H1 (cell line): ENCODE results near the gene LZTFL1. TPM values are rescaled to one million over a fixed set of nuclear protein-coding genes. Genes with fewer than 3 reads are reported as not detected.

Experiments
- CTCF ChIA-PET: fragments of 300-600 bp; sonication (Branson Sonifier 250); formaldehyde crosslinking; loops from one replicate; lab custom pipeline; 2021; ENCODE audit not compliant: partially characterized antibody; lab: Charles Lee
- POLR2A ChIA-PET: fragments of 300-600 bp; sonication (Branson Sonifier 250); formaldehyde crosslinking; loops from one replicate; lab custom pipeline; 2021; ENCODE audit warnings: inconsistent platforms; ENCODE audit not compliant: partially characterized antibody; lab: Charles Lee
- DNase-seq, 2 experiments: peaks; one replicate each; pipeline versions ENCODE4 v3.0.0 to v3.0.0-alpha.2; 2010 to 2022; ENCODE audit warnings: low spot score in 2 of 2, low read depth in 1 of 2, mixed read lengths in 1 of 2
- FAIRE-seq: peaks from 2 replicates; lab custom pipeline; 2011; peaks lifted over from hg19 to GRCh38; lab: Jason Lieb, UNC
- H2AFZ ChIP-seq: 2 replicates; pipeline ENCODE4 v1.8.1; 2012; ENCODE audit warnings: low read length, inconsistent platforms
- H2AK5ac ChIP-seq: 2 replicates; pipeline ENCODE4 v1.6.1; 2013; ENCODE audit warnings: low read depth, low read length
- H2BK120ac ChIP-seq: replicated peaks from 2 replicates; pipeline ENCODE3; 2013; ENCODE audit warnings: low read depth, low read length, inconsistent platforms
- H2BK12ac ChIP-seq: 2 replicates; pipeline ENCODE4 v1.6.1; 2013; ENCODE audit warnings: low read depth, low read length
- H2BK15ac ChIP-seq: 2 replicates; pipeline ENCODE4 v1.6.1; 2013; ENCODE audit warnings: low read length
- H2BK20ac ChIP-seq: 2 replicates; pipeline ENCODE4 v1.6.1; 2013; ENCODE audit warnings: low read length
- H2BK5ac ChIP-seq: 2 replicates; pipeline ENCODE4 v1.6.1; 2013; ENCODE audit warnings: low read depth, low read length
- H3K14ac ChIP-seq: 2 replicates; pipeline ENCODE4 v1.6.1; 2013; ENCODE audit warnings: inconsistent platforms; ENCODE audit not compliant: insufficient read length
- H3K18ac ChIP-seq: 2 replicates; pipeline ENCODE4 v1.6.1; 2013; ENCODE audit warnings: low read length; ENCODE audit errors: extremely low read depth
- H3K23ac ChIP-seq: 2 replicates; pipeline ENCODE4 v1.6.1; 2013; ENCODE audit warnings: inconsistent platforms; ENCODE audit not compliant: insufficient read length
- H3K23me2 ChIP-seq: 2 replicates; pipeline ENCODE4 v1.6.1; 2013; ENCODE audit warnings: low read depth, low read length
- H3K27ac ChIP-seq: 2 replicates; pipeline ENCODE4 v1.6.1; 2011; ENCODE audit warnings: low read depth, low read length, inconsistent platforms
- H3K27me3 ChIP-seq, 4 experiments: replicated peaks in 1 of 4; 1 replicate in 1 of 4; 2 replicates in 3 of 4; pipeline versions ENCODE4 v1.6.1 to v1.8.1; 2011 to 2013; ENCODE audit warnings: low read length in 3 of 4, mild to moderate bottlenecking in 3 of 4, inconsistent platforms in 2 of 4, mixed read lengths in 2 of 4, moderate library complexity in 1 of 4; ENCODE audit not compliant: control insufficient read depth in 3 of 4, insufficient read depth in 3 of 4; ENCODE audit errors: extremely low read depth in 1 of 4
- H3K36me3 ChIP-seq, 4 experiments: 2 replicates each; pipeline versions ENCODE4 v1.6.1 to v1.8.1; 2011 to 2013; ENCODE audit warnings: mild to moderate bottlenecking in 4 of 4, low read length in 3 of 4, moderate library complexity in 2 of 4, control low read depth in 1 of 4, inconsistent platforms in 1 of 4; ENCODE audit not compliant: insufficient read depth in 4 of 4, control insufficient read depth in 2 of 4
- H3K4ac ChIP-seq: replicated peaks from 2 replicates; pipeline ENCODE3; 2013; ENCODE audit warnings: low read length, low read depth, mixed read lengths, inconsistent platforms; ENCODE audit not compliant: insufficient read length
- H3K4me1 ChIP-seq, 4 experiments: replicated peaks in 1 of 4; 1 replicate in 1 of 4; 2 replicates in 3 of 4; pipeline versions ENCODE4 v1.6.1 to v1.8.1; 2011 to 2013; ENCODE audit warnings: low read length in 3 of 4, inconsistent platforms in 2 of 4, mixed read lengths in 1 of 4; ENCODE audit not compliant: insufficient read depth in 4 of 4, control insufficient read depth in 3 of 4
- H3K4me2 ChIP-seq, 2 experiments: 2 replicates each; pipeline versions ENCODE4 v1.6.1 to v1.8.1; 2011 to 2013; ENCODE audit warnings: low read depth in 2 of 2, low read length in 2 of 2, control low read depth in 1 of 2, inconsistent platforms in 1 of 2, mild to moderate bottlenecking in 1 of 2; ENCODE audit not compliant: insufficient read depth in 1 of 2
- H3K4me3 ChIP-seq, 4 experiments: fragments of 200-600, 300-600 bp in 1 of 4; sonication (generic), shearing (Covaris generic), sonication (Bioruptor Twin) in 1 of 4; 2 replicates each; pipeline versions ENCODE4 v1.5.1 to v1.8.1; 2011 to 2016; ENCODE audit warnings: low read length in 4 of 4, low read depth in 3 of 4, control low read depth in 2 of 4, inconsistent platforms in 2 of 4, mild to moderate bottlenecking in 2 of 4, mixed read lengths in 1 of 4, moderate library complexity in 1 of 4; ENCODE audit not compliant: insufficient read depth in 2 of 4; ENCODE audit errors: extremely low read depth in 1 of 4
- H3K56ac ChIP-seq: replicated peaks from 2 replicates; pipeline ENCODE3; 2013; ENCODE audit warnings: low read depth, mild to moderate bottlenecking, mixed read lengths, low read length, inconsistent platforms; ENCODE audit not compliant: insufficient read length
- H3K79me1 ChIP-seq: 2 replicates; pipeline ENCODE4 v1.6.1; 2013; ENCODE audit warnings: low read depth, low read length, control low read depth
- H3K79me2 ChIP-seq, 2 experiments: 2 replicates each; pipeline versions ENCODE4 v1.6.1 to v1.8.1; 2012 to 2013; ENCODE audit warnings: low read length in 2 of 2, mild to moderate bottlenecking in 2 of 2, inconsistent platforms in 1 of 2; ENCODE audit not compliant: insufficient read depth in 2 of 2, control insufficient read depth in 1 of 2
- H3K9ac ChIP-seq, 4 experiments: replicated peaks in 1 of 4; 1 replicate in 1 of 4; 2 replicates in 3 of 4; pipeline versions ENCODE4 v1.6.1 to v1.8.1; 2011 to 2013; ENCODE audit warnings: low read depth in 3 of 4, low read length in 3 of 4, control low read depth in 2 of 4, mild to moderate bottlenecking in 2 of 4, moderate library complexity in 2 of 4, inconsistent platforms in 1 of 4; ENCODE audit errors: extremely low read depth in 1 of 4
- H3K9me3 ChIP-seq, 2 experiments: 2 replicates each; pipeline versions ENCODE4 v1.6.1 to v1.8.1; 2012 to 2013; ENCODE audit warnings: mild to moderate bottlenecking in 2 of 2, moderate library complexity in 2 of 2, control low read depth in 1 of 2, inconsistent platforms in 1 of 2, low read depth in 1 of 2, low read length in 1 of 2, mixed read lengths in 1 of 2; ENCODE audit not compliant: insufficient read depth in 2 of 2
- H4K20me1 ChIP-seq, 2 experiments: replicated peaks in 1 of 2; 2 replicates each; pipeline versions ENCODE3 to v1.8.1; 2011 to 2013; ENCODE audit warnings: inconsistent platforms in 2 of 2, low read length in 2 of 2, mild to moderate bottlenecking in 1 of 2; ENCODE audit not compliant: insufficient read depth in 2 of 2, control insufficient read depth in 1 of 2
- H4K5ac ChIP-seq: 2 replicates; pipeline ENCODE4 v1.6.1; 2013; ENCODE audit warnings: low read length, low read depth, mixed read lengths, inconsistent platforms; ENCODE audit not compliant: insufficient read length
- H4K8ac ChIP-seq: 2 replicates; pipeline ENCODE4 v1.8.0; 2013; ENCODE audit warnings: mild to moderate bottlenecking, moderate library complexity, low read length, inconsistent platforms; ENCODE audit not compliant: insufficient read depth; ENCODE audit errors: extremely low read depth
- H4K91ac ChIP-seq: replicated peaks from 2 replicates; pipeline ENCODE3; 2013; ENCODE audit warnings: low read length, mixed read lengths, inconsistent platforms; ENCODE audit not compliant: insufficient read length
- CHD1 ChIP-seq: IDR thresholded peaks from 2 replicates; pipeline ENCODE4 v1.6.1; 2012; ENCODE audit warnings: low read depth, low read length, improper control_type of control experiment
- SIN3A ChIP-seq, 2 experiments: IDR thresholded peaks in 1 of 2; conservative IDR thresholded peaks in 1 of 2; 2 replicates each; pipeline ENCODE4 v1.6.1; 2011 to 2012; ENCODE audit warnings: low read length in 2 of 2, improper control_type of control experiment in 1 of 2, low read depth in 1 of 2, mild to moderate bottlenecking in 1 of 2
- SRF ChIP-seq: IDR thresholded peaks from 2 replicates; pipeline ENCODE4 v1.6.1; 2011; ENCODE audit warnings: mild to moderate bottlenecking, low read depth, low read length, moderate library complexity
- WGBS, 2 experiments: shearing (Covaris generic) in 1 of 2; methylation state at CpG; one replicate each; pipeline versions ENCODE4 v1.1.6 to v1.1.7; 2013 to 2015; ENCODE audit warnings: low lambda C conversion rate in 2 of 2, mixed read lengths in 2 of 2, inconsistent platforms in 1 of 2, low coverage in 1 of 2, missing lambda C conversion rate in 1 of 2; ENCODE audit not compliant: insufficient replicate concordance in 2 of 2, insufficient coverage in 1 of 2, insufficient read length in 1 of 2; ENCODE audit errors: extremely low coverage in 1 of 2, missing lambda C conversion rate in 1 of 2; 5-methylcytosine and 5-hydroxymethylcytosine counted together
- polyA plus RNA-seq, 7 experiments: library from polyadenylated mRNA; depleted of rRNA in 3 of 7; stranded (reverse) in 5 of 7; unstranded in 2 of 7; fragments of >200 nt in 5 of 7; fragments of 200-250 nt in 2 of 7; gene quantifications; 1 replicate in 5 of 7; 2 replicates in 1 of 7; 4 replicates in 1 of 7; pipeline versions ENCODE4 v1.2.1 to v1.2.3, GENCODE V29; 2011 to 2013; ENCODE audit warnings: missing spikeins in 2 of 7, mixed read lengths in 2 of 7
- total RNA-seq: library from RNA; stranded (reverse); fragmentation: NEBNext Ultra II Directional; extraction: Animal tissue kit (Norgen Biotek cat#: 25700); gene quantifications from 2 replicates; pipeline ENCODE4 v1.2.1, GENCODE V29; 2021

Gene LZTFL1
- total and polyA plus RNA-seq, 2 of the 8 experiments (the other 6 are each of a cell fraction or from before 2014, with no cell fraction given) = 8.7 to 11.5 TPM

GRCh38 chr3:45777111-45777745 is 64.7 kb downstream of the LZTFL1 start:
- CTCF ChIA-PET = interaction anchor here (1.1 to 7.1 kb wide), 2 partner anchors 16 to 56 kb away, joined by 5 to 64 read pairs; no protein-coding TSS in a partner anchor
- FAIRE-seq = no peak
- TF ChIP-seq SIN3A (conservative IDR thresholded peaks at IDR 0.05 in 1 of 2, IDR thresholded peaks at IDR 0.05 in 1 of 2; ENCODE audit: low read depth in 1 of 2, low read length in 2 of 2) = no peak
- no peak for TF ChIP-seq CHD1
- no peak for TF ChIP-seq SRF
- TF ChIP-seq, all 59 proteins: peak for 0

More at GRCh38 chr3:45777111-45777745, 64.7 kb downstream of the LZTFL1 start:
- H4K20me1 ChIP-seq = no peaks in the 10 kb centered on the region
- no peaks in the 10 kb centered on the region for H3K27me3 ChIP-seq
- POLR2A ChIA-PET = interaction anchor here (1.1 kb wide), 1 partner anchor 17 kb away, joined by 4 read pairs; no protein-coding TSS in a partner anchor
- H2BK5ac ChIP-seq = no peak overlapping the region
- H2AFZ ChIP-seq = no peak overlapping the region
- no peak overlapping the region for H2BK120ac ChIP-seq
- no peaks in the 10 kb centered on the region for H3K36me3 ChIP-seq
- no peak overlapping the region for H2AK5ac ChIP-seq
- H3K4me1 ChIP-seq = peaks cover 0 to 2% (median 0%) of the 10 kb centered on the region in 4 experiments; a peak in 1 of 7 replicates
- H3K4ac ChIP-seq = no peak overlapping the region
- no peak overlapping the region for H4K5ac ChIP-seq
- no peak overlapping the region for H3K9ac ChIP-seq
- H2BK15ac ChIP-seq = no peak overlapping the region
- no peak overlapping the region for H3K18ac ChIP-seq
- no peaks in the 10 kb centered on the region for H3K9me3 ChIP-seq
- H3K27ac ChIP-seq = no peak overlapping the region
- no peak overlapping the region for H3K56ac ChIP-seq
- H2BK20ac ChIP-seq = no peak overlapping the region
- peaks cover 2% of the 10 kb centered on the region; the same call in 1 of the 2 replicates for H3K23me2 ChIP-seq
- no peak overlapping the region for H3K14ac ChIP-seq
- H3K79me1 ChIP-seq = no peaks in the 10 kb centered on the region
- H2BK12ac ChIP-seq = no peak overlapping the region
- no peak overlapping the region for H4K8ac ChIP-seq
- H3K4me3 ChIP-seq = no peak overlapping the region
- DNase-seq = no peak
- no peak overlapping the region for H3K4me2 ChIP-seq
- WGBS, 2 experiments = 84% methylated on average over 8 of the region's 8 CpGs; no CpG with 5 or more reads in 1 of the 2 experiments
- H4K91ac ChIP-seq = no peak overlapping the region
- H3K79me2 ChIP-seq = no peaks in the 10 kb centered on the region
- no peak overlapping the region for H3K23ac ChIP-seq
